Chondrocyte (in vitro differentiated cells): ENCODE results near the gene TREML4. TPM values are rescaled to one million over a fixed set of nuclear protein-coding genes. Genes with fewer than 3 reads are reported as not detected.

Source experiments
- DNase-seq: peaks from one replicate; pipeline ENCODE4 v3.0.0; 2021; ENCODE audit warnings: mixed read lengths, low spot score
- H3K27ac Mint-ChIP-seq: one replicate; pipeline ENCODE4 v1.8.0; 2021; ENCODE audit warnings: mild to moderate bottlenecking, moderate library complexity, mixed read lengths; ENCODE audit not compliant: unreplicated experiment
- H3K27me3 Mint-ChIP-seq: 2 replicates; pipeline ENCODE4 v1.8.0; 2021; ENCODE audit warnings: low read depth, mixed read lengths
- H3K36me3 Mint-ChIP-seq: 2 replicates; pipeline ENCODE4 v1.8.0; 2021; ENCODE audit warnings: low read depth, mixed read lengths
- H3K4me1 Mint-ChIP-seq: 2 replicates; pipeline ENCODE4 v1.8.0; 2021; ENCODE audit warnings: low read depth, mild to moderate bottlenecking, mixed read lengths
- H3K4me3 Mint-ChIP-seq: one replicate; pipeline ENCODE4 v1.8.0; 2021; ENCODE audit warnings: mild to moderate bottlenecking, moderate library complexity, mixed read lengths; ENCODE audit not compliant: unreplicated experiment
- H3K9me3 Mint-ChIP-seq: 2 replicates; pipeline ENCODE4 v1.8.0; 2021; ENCODE audit warnings: low read depth, mixed read lengths
- total RNA-seq: library from RNA; stranded (reverse); gene quantifications from 3 replicates; pipeline ENCODE4 v1.2.1, GENCODE V29; 2021
- TF ChIP-seq, protein P1 (sequence below): fragments of 200-600 bp; sonication (generic); IDR thresholded peaks from 2 replicates; pipeline ENCODE4 v1.5.0; 2021; ENCODE audit warnings: antibody characterized with exemption, mild to moderate bottlenecking, moderate library complexity

Gene TREML4
- total RNA-seq, 1 donor from 2014 or later = not detected

DNA sequence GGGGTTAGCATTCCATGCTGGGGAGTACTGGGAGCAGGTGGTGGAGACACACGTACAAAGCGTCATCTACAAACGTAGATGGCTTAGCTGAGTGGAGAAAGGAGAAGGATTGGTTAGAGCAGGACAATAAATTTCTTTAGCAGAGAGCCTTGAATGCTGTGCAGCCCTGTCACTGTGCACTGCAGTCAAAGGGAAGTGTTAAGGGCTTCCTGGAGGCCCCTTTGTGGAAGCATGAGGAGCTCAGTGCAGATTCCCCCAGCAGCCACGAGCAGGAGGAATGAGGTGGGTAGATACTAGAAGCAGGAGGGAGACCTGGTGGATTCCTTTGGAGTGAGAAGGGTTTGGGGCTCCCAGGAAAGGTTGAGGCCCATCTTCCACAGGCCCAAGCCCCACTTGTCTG is 6.1 kb upstream of the TREML4 start:
- H3K36me3 Mint-ChIP-seq = peaks cover 6% of the 10 kb centered on the region
- no peak for DNase-seq
- H3K27ac Mint-ChIP-seq = no peak overlapping the region
- no peak overlapping the region for H3K4me3 Mint-ChIP-seq
- TF ChIP-seq, protein P1, sequence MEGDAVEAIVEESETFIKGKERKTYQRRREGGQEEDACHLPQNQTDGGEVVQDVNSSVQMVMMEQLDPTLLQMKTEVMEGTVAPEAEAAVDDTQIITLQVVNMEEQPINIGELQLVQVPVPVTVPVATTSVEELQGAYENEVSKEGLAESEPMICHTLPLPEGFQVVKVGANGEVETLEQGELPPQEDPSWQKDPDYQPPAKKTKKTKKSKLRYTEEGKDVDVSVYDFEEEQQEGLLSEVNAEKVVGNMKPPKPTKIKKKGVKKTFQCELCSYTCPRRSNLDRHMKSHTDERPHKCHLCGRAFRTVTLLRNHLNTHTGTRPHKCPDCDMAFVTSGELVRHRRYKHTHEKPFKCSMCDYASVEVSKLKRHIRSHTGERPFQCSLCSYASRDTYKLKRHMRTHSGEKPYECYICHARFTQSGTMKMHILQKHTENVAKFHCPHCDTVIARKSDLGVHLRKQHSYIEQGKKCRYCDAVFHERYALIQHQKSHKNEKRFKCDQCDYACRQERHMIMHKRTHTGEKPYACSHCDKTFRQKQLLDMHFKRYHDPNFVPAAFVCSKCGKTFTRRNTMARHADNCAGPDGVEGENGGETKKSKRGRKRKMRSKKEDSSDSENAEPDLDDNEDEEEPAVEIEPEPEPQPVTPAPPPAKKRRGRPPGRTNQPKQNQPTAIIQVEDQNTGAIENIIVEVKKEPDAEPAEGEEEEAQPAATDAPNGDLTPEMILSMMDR = no peak
- H3K4me1 Mint-ChIP-seq = no peaks in the 10 kb centered on the region
- peaks cover 41% of the 10 kb centered on the region for H3K27me3 Mint-ChIP-seq
- H3K9me3 Mint-ChIP-seq = peaks cover 16% of the 10 kb centered on the region

GRCh38 chr6:41222513-41222912 is 5.6 kb upstream of the TREML4 start:
- Mint-ChIP-seq H3K27me3 (peaks cover 42% of the 10 kb centered on the region), H3K4me3 (no peak overlapping the region), H3K9me3 (peaks cover 16% of the 10 kb centered on the region), H3K4me1 (no peaks in the 10 kb centered on the region), H3K36me3 (peaks cover 3% of the 10 kb centered on the region), H3K27ac (no peak overlapping the region)
- TF ChIP-seq, protein P1 = no peak
- DNase-seq = no peak

GRCh38 chr6:41224800-41225199 is 3.3 kb upstream of the TREML4 start:
- H3K36me3 Mint-ChIP-seq = peaks cover 3% of the 10 kb centered on the region
- H3K4me3 Mint-ChIP-seq = no peak overlapping the region
- peaks cover 10% of the 10 kb centered on the region for H3K9me3 Mint-ChIP-seq
- H3K4me1 Mint-ChIP-seq = no peaks in the 10 kb centered on the region
- no peak for DNase-seq
- peaks cover 47% of the 10 kb centered on the region for H3K27me3 Mint-ChIP-seq
- TF ChIP-seq, protein P1 = no peak
- H3K27ac Mint-ChIP-seq = no peak overlapping the region

DNA sequence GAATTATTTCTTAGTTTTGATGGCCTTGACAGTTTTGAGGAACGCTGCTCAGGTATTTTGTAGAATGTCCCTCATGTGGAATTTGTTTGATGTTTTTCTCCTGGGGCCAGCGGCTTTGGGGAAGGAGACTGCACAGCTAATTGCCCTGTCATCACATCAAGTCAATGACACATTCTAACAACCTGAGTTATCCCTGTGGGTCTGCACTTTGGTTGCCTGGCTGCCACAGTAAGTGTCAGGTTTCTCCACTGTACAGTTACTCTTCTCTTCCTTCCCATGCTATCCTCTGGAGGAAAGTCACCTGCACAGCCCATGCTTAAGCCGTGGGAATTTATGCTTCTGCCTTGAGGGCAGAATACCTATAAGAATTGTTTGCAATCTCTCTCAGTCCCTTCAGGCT is 1.4 kb upstream of the TREML4 start:
- Mint-ChIP-seq H3K27me3 (peaks cover 49% of the 10 kb centered on the region), H3K9me3 (no peaks in the 10 kb centered on the region), H3K36me3 (peaks cover 1% of the 10 kb centered on the region), H3K27ac (no peak overlapping the region), H3K4me3 (no peak overlapping the region), H3K4me1 (no peaks in the 10 kb centered on the region)
- TF ChIP-seq, protein P1 = no peak
- DNase-seq = no peak

- Mint-ChIP-seq H3K9me3 (no peaks in the 10 kb centered on the region), H3K27me3 (peaks cover 53% of the 10 kb centered on the region), H3K27ac (no peak overlapping the region), H3K36me3 (peaks cover 1% of the 10 kb centered on the region), H3K4me3 (no peak overlapping the region), H3K4me1 (no peaks in the 10 kb centered on the region)
- DNase-seq = no peak
- TF ChIP-seq, protein P1 = no peak
These were observed 467 bp downstream of the TREML4 start for GRCh38 chr6:41228616-41229015.
